Eye (tissue), 1 donor: Measurements from ENCODE around the gene ABCB9.
"Not testable (repeated sequence)": the region's sequence is repeated elsewhere in the genome, so short reads cannot be mapped to it uniquely, and the experiment has no call there.

Source experiments
- DNase-seq: peaks from one replicate; pipeline ENCODE4 v3.0.0-alpha.2; 2015

The ABCB9 gene

DNA sequence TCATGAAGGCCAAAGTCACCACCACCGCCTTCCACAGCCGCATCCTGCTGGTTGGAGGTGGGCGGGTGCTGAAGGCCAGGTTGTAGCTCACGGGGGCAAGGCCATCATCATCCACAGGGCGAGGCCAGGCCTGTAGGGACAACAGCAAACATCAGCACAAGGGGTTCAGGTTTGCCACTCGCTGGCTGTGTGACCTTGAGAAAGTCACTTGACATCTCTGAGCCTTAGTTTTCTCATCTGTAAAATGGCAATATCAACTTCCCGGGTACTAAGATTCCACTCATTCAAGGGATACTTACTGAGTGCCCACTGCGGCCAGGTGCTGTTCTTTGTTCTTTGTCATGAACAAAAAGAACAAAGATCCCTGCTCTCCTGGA lies 6.1 kb downstream of the ABCB9 start:
- no peak for DNase-seq

DNA sequence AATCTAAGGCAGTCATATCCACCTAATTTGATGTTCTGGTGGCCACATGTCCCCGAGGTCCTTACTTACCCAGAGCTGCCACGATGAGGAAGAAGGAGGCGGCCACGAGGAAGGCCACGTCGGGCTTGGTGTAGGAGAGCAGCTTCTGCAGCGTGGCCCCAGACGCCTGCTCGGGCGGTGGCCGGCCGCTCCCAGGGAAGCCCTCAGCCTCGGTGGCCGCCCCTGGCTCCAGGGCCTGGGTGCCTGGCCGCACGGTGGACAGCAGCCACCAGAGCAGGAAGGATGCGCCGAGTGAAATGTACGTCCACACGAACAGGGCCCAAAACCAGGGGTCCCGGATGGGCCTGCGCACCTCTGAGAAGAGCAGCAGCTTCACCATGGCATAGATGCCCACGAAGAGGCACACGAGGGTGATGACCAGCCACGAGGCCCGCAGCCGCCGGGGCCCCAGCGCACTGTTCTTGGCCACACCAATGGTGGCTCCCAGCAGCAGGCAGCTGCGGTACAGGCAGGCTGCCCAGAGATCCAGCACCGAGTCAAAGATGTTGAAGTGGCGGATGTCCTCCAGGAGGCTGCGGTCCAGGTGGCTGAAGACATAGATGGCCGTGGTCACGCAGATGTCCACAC lies 6.6 kb downstream of the ABCB9 start:
- no peak for DNase-seq

DNA sequence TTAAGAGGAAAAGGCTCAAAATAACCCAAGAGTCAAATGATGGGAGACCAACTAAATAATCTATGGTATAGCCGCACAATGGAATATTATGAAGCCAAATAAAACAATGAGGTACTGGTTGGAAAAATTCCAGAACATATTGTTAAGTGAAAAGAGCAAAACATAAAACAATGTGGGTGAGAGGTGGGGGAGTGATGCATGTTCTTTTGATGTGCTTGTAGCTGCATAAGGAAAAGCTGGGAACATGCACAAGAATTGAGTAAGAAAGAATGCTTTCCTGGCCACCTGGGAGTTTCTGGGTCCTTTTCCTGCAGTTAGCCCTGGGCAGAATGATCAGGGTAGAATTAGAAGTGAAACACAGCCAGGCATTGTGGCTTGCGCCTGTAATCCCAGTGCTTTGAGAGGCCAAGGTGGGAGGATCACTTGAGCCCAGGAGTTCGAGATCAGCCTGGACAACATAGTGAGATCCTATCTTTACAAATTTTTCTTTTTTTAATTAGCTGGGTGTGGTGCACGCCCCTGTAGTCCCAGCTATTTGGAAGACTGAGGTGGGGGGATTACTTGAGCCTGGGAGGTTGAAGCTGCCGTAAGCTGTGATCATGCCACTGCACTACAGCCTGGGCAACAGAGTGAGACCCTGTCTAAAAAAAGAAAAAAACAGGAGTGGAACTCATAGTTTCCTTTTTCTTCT lies 7.9 kb downstream of the ABCB9 start:
- no peak for DNase-seq

DNA sequence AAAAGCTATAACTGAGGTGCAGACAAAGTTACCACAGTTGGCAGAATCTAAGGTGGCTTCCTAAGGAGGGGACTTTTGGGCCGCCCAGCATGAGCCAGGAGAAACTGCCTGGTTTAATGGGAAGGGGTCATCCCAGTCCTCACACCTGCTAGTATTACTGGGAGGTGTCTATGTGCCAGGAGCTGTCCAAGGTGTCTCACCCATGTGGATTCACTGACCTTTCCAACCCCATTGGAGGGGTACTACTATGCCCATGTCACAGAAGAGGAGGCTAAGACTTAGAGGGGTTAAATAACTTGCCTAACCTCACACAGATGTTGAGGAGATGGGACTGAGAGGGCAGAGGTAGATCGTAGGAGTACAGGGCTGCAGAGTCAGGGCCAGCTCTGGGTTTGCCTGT lies 10.2 kb downstream of the ABCB9 start:
- DNase-seq = no peak

DNA sequence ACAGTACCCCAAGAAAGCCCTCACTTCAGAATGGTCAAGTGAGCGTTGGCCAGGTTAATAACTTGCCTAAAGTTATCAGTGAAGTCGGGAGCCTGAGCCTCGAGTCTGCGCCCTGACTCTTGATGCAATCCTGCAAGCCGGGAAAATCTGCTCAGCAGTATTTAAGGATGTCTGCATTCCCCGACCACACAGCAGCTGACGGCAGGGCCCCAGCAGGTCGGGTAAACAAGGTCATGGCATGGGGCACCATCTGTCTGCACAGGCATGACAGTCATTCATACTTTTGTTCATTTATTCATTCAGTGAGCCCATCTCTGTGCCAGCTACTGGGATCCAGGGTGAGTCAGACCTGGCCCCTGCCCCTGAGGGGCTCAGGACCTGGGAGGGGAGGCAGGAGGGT lies 11.1 kb downstream of the ABCB9 start:
- peak; percentile 24 for DNase-seq

DNA sequence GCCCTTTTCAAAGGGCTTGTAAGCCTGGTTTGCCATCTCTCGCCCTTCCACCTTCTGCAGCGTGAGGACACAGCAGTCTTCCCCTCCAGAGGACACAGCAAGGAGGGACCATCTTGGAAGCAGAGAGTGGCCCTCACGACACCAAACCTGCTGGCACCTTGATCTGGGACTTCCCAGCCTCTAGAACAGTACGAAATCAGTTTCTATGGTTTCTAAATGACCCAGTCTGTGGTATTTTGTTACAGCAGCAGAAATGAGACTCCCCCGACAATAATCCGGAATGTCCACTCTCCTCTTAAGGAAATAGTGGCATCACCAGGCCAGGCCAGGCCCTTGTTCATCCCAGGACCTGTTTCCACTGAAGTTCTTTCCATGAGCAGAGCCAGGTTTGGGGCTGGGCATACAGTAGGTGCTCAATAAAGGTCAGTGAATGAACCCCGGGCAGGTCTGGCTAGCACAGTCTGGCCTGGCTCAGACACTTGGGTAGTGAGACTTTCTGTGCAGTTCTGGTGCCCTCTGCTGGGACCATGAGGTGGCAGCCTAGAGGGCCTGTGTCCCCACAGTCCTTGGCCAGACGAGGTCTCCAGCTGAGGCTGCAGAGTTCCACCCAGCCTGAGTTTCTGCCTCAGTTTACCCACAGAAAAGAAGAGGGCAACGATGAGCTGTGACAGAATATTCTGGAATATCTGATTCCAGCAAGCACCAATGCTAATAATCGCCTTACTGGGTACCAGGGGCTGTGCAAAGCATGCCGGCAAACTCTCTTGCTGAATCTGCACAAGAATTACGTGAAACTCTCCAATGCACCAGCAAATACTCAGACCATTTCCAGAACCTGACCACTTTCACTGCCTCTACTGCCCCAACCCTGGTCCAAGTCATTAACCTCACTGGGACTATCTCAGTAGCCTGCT lies 14.0 kb downstream of the ABCB9 start:
- peak; percentile 84 for DNase-seq

DNA sequence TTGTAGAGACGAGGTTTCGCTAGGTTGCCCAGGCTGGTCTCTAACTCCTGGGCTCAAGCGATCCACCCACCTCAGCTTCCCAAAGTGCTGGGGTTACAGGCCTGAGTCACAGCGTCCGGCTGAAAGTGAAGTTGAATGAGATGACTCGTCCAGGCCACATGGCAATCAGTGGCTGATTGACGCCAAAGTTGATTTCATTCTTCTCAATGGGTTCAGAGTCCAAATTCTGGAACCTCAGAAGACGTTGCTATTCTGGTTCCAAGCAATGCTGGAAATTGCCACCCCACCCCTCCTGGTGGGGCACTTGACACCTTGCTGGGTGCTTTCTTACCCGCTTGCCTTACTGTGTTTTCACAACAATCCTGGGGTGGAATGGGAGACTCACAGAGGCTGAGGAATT lies 14.9 kb downstream of the ABCB9 start:
- DNase-seq = no peak

DNA sequence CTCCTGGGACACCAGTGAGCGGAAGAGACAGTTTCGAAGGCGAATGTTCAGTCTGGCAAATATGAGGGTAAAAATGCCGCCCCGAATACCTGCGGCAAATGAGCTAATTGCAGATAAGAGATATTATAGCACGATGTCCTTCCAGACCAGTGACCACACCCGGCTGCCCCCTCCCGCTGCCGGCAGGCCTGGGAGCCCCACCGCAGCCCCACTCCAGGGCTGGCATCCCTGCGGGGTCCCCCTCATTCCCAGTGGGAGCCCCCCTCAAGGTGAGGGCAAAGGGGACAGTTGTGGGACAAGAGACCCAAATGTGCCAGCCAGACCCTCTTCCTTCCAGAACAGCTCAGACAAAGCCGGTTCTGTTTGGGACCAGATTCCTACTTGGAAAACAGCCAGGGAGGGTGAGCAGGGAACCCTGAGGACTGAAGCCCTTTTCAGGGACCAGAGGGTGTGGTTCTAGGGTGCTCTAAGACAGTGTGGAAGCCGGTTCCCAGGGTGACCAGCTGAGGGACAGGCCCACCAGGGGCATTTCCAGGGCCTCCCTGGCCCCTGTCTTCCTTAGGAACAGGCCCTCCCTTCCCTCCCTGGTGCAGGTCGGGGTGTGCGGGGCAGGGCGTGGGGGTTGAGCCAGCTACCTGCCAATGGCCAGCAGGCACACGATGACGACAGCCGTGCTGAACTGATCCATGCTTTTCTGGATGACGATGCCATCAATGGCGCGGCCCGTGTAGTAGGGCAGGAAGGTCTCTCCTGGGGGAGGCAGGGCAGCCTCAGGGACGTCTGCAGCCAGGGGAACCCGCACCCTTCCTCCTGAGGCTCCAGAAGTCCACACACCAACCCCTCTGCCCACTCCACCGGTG lies 16.2 kb downstream of the ABCB9 start:
- DNase-seq = no peak

DNA sequence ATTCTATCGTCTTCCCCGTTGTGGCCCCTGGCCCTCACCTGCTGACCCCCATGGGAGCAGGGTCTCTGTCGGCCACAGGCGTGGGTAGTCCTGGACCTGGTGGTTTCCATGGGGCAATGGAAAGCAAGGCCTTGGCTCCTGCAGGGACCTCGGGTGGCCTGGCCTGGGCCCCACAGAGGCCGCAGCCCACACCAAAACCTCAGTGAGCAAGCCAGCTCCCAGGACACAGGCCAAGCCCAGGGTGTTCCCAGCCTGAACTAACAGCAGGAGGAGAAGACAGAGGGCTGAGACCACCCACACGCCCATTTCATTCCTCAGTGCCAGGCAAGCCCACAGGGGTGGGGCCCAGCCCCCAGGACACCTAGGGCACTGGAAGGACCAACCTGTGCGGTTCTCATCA lies 16.9 kb downstream of the ABCB9 start:
- DNase-seq = no peak

DNA sequence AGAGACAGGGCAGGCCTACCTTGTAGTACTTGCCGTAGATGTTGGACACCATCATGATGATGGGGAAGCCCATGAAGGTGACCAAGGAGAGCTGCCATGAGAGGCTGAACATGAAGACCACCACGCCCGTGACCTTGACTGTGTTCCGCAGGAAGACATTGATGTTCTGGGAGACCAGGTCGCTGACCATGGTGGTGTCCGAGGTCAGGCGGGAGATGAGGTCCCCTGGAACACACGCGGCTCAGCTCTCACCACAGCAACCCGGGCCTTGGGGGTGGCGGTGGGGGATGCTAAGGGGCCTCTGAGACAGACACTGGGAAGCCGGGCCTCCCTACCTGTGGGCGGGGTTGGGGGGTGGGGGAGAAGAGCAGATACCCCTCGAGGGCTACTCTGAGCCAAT lies 17.7 kb downstream of the ABCB9 start:
- DNase-seq = no peak

DNA sequence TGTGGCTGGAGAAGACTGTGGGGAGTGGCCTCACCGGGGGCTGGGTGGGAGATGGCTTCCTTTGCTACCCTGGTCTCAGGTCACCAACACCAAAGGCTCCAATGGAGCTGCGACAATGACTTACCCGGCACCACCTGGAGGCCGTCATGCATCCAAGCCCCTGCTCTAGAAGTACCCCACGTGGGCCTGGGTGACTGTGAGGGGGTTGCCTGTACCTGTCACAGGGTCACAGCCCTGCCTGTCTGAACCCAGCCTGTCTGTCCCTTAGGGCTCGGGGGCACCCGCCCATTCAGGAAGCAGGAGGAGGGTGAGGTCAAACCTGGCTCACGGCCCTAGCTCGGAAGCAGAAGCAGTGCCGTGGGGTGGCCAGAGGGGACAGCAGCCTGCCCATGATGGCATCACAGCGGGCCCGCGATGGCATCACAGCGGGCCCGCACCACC lies 18.9 kb downstream of the ABCB9 start:
- no peak for DNase-seq

DNA sequence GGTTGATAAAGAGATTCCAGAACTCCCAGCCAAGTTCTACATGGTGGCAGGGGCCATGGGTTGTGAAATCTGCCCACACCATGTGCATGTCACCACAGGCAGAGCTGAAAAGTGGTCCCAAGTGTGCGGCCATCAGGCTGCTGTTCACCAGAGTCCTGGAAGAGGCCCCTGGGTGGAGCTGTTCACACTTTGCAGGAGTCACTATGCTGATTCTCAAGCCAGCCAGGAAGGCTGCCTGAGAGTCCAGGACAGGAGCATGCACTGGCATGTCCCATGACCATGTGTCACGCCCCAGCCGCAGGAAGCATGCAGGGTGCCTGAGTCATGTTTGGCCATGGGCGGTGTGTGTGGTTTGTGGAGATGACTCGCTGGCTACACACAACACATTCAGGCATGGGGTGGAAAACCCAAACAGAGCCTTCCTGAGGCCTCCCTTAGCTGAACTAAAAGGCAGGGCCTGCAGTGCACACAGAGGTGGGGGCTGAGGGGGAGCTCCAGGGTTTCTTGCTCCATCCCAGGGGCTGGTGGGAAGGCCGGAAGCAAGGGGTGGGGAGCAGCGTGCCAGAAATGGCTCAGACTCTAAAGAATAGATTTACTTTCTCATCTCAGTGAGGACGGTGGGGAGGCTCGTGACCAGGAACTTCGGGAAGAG lies 19.4 kb downstream of the ABCB9 start:
- DNase-seq = peak; percentile 36

DNA sequence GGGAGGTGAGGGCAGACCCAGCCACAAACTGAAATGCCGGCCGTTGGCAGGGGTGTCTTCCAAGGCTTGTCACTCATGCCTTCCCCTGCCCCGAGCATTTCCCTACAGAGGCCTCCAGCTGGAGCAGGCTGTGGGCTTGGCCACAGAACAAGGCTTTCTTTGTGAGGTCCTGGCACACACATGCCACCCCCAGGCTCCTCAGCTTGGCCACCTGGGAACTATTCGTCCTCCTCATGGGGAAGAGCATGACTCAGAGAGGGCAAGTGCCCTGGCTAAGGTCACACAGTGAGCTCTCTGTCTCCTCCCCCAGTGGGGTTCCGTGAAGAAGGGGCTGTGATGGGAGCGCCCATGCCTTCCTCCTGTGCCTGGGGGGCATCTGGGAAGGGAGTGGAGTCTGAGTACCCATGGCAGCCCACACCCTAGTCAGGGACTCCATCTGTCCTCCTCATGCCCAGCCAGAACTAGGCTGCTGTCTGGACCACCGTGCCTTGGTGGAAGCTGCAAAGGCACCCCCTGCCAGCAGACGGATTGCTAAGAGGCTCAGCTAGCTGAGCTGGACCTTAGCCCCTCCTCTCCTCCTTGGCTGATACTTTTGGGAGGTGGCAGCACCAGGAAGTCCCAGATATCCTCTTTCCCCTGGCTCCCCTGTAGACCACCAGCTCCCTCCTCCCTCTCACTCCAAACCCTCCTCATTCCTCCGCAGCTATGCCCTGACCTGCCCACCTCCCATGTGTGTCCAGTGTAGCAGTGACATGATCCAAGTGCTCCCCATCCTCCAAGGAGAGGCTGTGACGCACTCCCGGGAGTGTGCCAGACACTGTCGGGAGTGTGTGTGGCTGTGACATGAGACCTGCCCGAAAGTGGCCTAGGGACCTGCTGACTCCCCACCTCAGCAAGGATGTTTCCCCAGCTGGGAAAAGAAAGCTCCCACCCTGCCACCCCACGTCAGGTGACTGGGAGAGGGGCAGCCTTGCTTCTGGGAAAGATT lies 21.4 kb downstream of the ABCB9 start:
- DNase-seq = peak; percentile 46

DNA sequence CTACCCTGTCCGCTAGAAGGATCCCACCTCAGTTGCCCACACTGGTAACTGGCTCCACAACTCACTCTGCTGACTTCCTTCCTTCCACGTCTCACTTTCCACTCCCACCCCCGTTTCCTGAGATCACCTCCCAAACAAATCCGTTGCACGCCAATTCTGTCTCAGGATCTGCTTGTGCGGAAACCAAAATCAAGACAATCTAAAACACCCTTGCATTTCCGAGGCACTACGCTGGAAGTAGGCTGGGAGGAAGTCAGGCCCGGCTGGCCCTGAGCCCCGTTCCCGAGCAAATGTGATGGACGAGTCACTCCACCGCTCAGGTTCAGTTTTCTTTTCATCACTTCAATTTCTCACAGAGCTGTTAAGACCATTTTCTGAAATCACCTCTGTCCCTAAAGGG lies 23.1 kb downstream of the ABCB9 start:
- no peak for DNase-seq

DNA sequence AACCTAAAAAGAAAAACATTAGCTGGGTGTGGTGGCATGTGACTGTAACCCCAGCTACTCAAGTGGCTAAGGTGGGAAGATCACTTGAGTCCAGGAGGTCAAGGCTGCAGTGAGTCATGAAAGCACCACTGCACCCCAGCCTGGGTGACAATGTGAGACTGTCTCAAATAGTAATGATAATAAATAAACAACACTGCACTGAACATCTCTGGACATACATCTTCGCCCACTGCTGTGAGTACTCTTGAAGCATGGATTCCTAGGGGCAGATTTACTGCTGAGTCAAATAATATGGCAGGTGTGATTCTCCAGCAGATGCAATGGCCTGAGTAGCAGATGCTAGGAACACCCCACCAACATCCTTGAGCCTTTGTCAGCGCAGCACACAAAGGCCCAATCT lies 23.6 kb downstream of the ABCB9 start:
- no peak for DNase-seq

DNA sequence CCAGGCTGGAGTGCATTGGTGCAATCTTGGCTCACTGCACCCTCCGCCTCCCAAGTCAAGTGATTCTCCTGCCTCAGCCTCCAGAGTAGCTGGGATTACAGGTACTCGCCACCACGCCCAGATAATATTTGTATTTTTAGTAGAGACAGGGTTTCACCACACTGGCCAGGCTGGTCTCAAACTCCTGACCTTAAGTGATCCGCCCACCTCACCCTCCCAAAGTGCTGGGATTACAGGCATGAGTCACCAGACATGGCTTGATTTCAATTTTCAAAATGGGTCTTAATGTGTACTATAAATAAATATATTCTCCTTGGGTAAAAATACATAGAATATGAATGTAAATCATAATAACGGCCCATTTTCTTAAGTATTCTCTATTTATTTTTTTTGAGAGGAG lies 24.9 kb downstream of the ABCB9 start:
- not testable (repeated sequence) for DNase-seq

DNA sequence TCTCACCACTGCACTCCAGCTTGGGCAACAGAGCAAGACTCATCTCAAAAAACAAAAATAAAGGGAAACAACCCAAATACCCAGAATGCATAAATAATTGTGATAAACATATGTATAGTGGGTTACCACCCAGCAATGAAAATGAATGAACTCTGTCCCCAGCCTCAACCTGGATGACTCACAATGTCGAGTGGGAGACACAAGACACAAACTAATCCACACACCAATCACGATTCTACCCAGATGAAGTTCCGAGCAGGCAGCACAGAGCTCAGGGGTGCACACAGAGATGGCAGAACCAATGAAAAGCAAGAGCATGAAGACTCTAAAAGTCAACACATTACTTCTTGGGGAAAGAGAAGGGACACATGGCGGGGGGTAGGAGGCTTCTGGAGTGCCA lies 27.1 kb downstream of the ABCB9 start:
- DNase-seq = no peak

DNA sequence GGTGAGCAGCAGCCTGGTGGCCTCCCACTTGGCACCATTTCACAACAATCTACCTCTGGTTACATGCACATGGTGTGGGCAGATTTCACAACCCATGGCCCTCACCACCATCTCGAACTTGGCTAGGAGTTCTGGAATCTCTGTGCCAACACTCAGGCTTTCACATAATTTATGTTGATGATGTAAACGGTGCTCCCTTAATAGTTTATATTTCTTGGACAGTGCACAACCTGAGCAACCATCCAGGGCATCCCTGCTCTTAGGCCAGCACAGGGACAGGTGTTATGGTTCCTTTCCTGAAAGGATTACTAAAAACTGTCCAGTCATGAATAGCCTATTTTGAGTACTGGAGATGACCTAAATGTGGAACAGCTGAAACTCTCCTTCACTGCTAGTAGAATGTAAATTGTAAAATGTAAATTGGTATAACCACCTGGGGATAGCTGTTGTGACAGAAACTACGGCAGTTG lies 28.6 kb downstream of the ABCB9 start:
- no peak for DNase-seq

DNA sequence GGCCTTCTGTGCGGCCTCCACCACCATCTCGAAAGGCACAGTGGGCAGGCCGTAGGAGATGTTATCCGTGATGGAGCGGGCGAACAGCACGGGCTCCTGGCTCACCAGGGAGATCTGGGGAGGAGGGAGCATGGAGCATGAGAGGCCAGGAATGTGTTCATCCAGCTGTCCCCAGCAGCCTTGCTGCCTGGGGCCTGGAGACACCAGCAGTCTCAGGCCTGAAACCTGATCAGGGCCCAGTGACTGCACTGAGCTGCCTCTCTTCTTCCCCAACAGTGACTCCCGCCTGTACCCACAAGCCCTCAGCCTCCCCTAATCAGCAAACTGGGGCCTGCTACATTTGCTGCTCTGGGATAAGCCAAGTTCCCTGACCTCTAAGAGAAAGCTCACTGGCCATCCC lies 30.9 kb downstream of the ABCB9 start:
- no peak for DNase-seq

DNA sequence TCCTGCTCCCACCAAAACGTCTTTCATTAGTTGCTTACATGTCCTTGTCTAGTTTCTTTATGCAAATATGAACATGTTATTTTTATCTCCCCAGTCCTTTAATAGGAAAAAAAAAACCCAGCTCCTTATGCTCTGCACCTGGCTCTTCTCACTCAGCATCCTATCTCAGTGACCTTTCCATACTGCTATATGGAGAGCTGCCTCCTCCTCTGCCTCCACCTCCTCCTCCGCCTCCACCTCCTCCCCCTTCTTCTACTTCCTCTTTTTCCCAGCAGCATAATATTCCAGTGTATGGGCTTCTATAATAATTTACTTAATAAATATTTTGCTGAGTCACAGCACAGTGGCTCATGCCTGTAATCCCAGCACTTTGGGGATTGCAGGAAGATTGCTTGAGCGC lies 31.5 kb downstream of the ABCB9 start:
- no peak for DNase-seq

DNA sequence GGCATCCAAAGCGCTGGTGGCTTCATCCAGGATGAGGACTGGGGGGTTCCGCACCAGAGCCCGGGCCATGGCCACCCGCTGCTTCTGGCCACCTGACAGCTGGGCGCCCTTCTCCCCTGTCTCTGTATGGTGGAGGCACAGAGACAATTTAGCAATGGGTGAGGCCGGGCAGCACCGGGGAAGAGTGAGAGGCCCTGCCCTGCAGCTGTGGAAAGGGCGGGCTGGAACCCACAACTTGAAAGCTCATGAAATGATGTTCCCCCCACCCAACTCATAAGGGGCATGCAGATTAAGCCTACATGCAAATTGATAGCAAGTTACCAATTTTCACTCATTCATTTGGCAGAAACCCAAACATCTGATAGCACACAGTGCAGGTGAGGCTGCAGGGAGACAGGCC lies 34.1 kb downstream of the ABCB9 start:
- DNase-seq = no peak
